HG02973 (cell line): ENCODE data around the gene SLC44A1.

Experiments used
- ATAC-seq: cut with Tn5 transposase; IDR thresholded peaks from one replicate; pipeline ENCODE4 v1.9.1; 2021; ENCODE audit warnings: moderate library complexity; ENCODE audit not compliant: unreplicated experiment

SLC44A1 gene

GRCh38 chr9:105269593-105269992 lies 25.1 kb downstream of the SLC44A1 start:
- no peak for ATAC-seq

GRCh38 chr9:105270711-105271110 lies 26.3 kb downstream of the SLC44A1 start:
- ATAC-seq, result no peak

GRCh38 chr9:105273731-105274130 lies 29.3 kb downstream of the SLC44A1 start:
- no peak for ATAC-seq

- no peak for ATAC-seq
Measured at GRCh38 chr9:105275111-105275510, 30.7 kb downstream of the SLC44A1 start.

GRCh38 chr9:105275938-105276337 lies 31.5 kb downstream of the SLC44A1 start:
- ATAC-seq, result no peak

- ATAC-seq, result no peak
Measured at GRCh38 chr9:105278751-105279150, 34.3 kb downstream of the SLC44A1 start.

- ATAC-seq, result no peak
Measured at GRCh38 chr9:105280691-105281090, 36.2 kb downstream of the SLC44A1 start.

GRCh38 chr9:105281272-105281671 lies 36.8 kb downstream of the SLC44A1 start:
- ATAC-seq, result no peak

- no peak for ATAC-seq
Measured at GRCh38 chr9:105281926-105282325, 37.5 kb downstream of the SLC44A1 start.

GRCh38 chr9:105282870-105283621 lies 38.6 kb downstream of the SLC44A1 start:
- no peak for ATAC-seq

- no peak for ATAC-seq
Measured at GRCh38 chr9:105283795-105284194, 39.3 kb downstream of the SLC44A1 start.

GRCh38 chr9:105284463-105284862 lies 40.0 kb downstream of the SLC44A1 start:
- ATAC-seq, result no peak

GRCh38 chr9:105286098-105286497 lies 41.6 kb downstream of the SLC44A1 start:
- no peak for ATAC-seq

- no peak for ATAC-seq
Measured at GRCh38 chr9:105289305-105289704, 44.9 kb downstream of the SLC44A1 start.

- ATAC-seq, result no peak
Measured at GRCh38 chr9:105290418-105290817, 46.0 kb downstream of the SLC44A1 start.

- ATAC-seq, result no peak
Measured at GRCh38 chr9:105290954-105291353, 46.5 kb downstream of the SLC44A1 start.

GRCh38 chr9:105291422-105291859 lies 47.0 kb downstream of the SLC44A1 start:
- no peak for ATAC-seq

- no peak for ATAC-seq
Measured at GRCh38 chr9:105291938-105292337, 47.5 kb downstream of the SLC44A1 start.

- no peak for ATAC-seq
Measured at GRCh38 chr9:105293408-105293807, 49.0 kb downstream of the SLC44A1 start.

- ATAC-seq, result no peak
Measured at GRCh38 chr9:105295201-105295550, 50.7 kb downstream of the SLC44A1 start.

GRCh38 chr9:105295986-105296385 lies 51.5 kb downstream of the SLC44A1 start:
- ATAC-seq, result no peak

- no peak for ATAC-seq
Measured at GRCh38 chr9:105296445-105296844, 52.0 kb downstream of the SLC44A1 start.

- no peak for ATAC-seq
Measured at GRCh38 chr9:105296877-105297287, 52.4 kb downstream of the SLC44A1 start.
